Stimulated activated naive CD4-positive, alpha-beta T cell treated with Interleukin-2 at 50 U/mL for 16 hours (primary cell): ENCODE measurements around the gene PPARA.

Experiments
- DNase-seq: peaks from one replicate; lab custom pipeline; 2025; lab: John Stamatoyannopoulos, UW

The PPARA gene

GRCh38 chr22:46275455-46276122 is 125.3 kb downstream of the PPARA start:
- no peak for DNase-seq

GRCh38 chr22:46276563-46276962 is 126.2 kb downstream of the PPARA start:
- DNase-seq: no peak

- DNase-seq: no peak
Observed at GRCh38 chr22:46278656-46279645, 128.6 kb downstream of the PPARA start.

GRCh38 chr22:46280063-46280817 is 129.9 kb downstream of the PPARA start:
- no peak for DNase-seq

- DNase-seq: no peak
Observed at GRCh38 chr22:46280999-46281623, 130.8 kb downstream of the PPARA start.

GRCh38 chr22:46281866-46282678 is 131.7 kb downstream of the PPARA start:
- no peak for DNase-seq

GRCh38 chr22:46286006-46286405 is 135.7 kb downstream of the PPARA start:
- no peak for DNase-seq

GRCh38 chr22:46286941-46287872 is 136.9 kb downstream of the PPARA start:
- no peak for DNase-seq

- no peak for DNase-seq
Observed at GRCh38 chr22:46287873-46288751, 137.8 kb downstream of the PPARA start.

GRCh38 chr22:46288846-46289243 is 138.5 kb downstream of the PPARA start:
- no peak for DNase-seq

- no peak for DNase-seq
Observed at GRCh38 chr22:46289244-46289891, 139.0 kb downstream of the PPARA start.

GRCh38 chr22:46290121-46290842 is 140.0 kb downstream of the PPARA start:
- DNase-seq: no peak

- DNase-seq: no peak
Observed at GRCh38 chr22:46290843-46291785, 140.8 kb downstream of the PPARA start.

GRCh38 chr22:46292173-46292572 is 141.8 kb downstream of the PPARA start:
- DNase-seq: no peak

- no peak for DNase-seq
Observed at GRCh38 chr22:46292732-46293131, 142.4 kb downstream of the PPARA start.
